ENCODE measurements around the gene MEAK7. TPM values are rescaled to one million over a fixed set of nuclear protein-coding genes. Genes with fewer than 3 reads are reported as not detected.

MEAK7 gene
- total and polyA plus RNA-seq, 2 donors (not counting 1 experiment from before 2014, with no cell fraction given): 17.3 to 23.4 TPM

DNA sequence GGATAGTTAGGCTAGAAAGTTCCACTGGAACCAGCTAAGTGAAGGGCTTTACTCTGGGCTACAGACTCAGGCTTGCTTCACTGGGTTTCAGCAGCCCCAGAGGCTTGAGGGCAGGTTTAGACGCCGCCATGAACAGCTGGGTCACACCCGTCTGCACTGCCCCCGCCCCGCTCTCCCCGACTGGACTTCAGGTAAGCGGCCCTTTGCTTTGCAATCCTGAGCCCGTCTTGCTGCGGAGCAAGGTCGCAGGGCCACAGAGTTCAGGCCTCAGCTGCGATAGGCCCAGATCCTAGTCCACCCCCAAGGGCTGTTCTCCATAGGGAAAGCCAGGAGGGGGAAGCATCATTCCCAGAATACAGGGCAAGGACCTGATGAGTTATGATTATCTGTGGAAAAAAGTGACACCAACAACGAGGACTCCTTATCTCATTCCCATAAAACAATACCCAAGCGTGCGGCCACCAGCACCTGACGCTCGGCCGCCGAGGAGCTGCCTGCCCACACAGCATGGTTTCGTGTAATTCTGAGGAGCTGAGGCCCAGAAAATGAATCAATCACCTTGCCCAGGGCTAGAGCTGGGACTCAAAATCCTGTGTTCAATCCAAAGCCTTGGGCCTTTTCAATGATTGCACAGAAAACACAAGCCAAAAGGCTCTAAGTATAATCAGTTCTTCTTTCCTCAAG, 20.4 kb downstream of the MEAK7 start:
- Histone ChIP-seq H3K4me2 (ENCODE audit: extremely low read depth, insufficient read depth, low read length) (no peak overlapping the region), H3K36me3 (ENCODE audit: control insufficient read depth, insufficient read depth, low read length) (peaks cover 22% of the 10 kb centered on the region), H2AFZ (ENCODE audit: low read length) (no peak overlapping the region), H3K4me1 (ENCODE audit: control insufficient read depth, extremely low read depth, insufficient read depth, low read length) (no peaks in the 10 kb centered on the region), H3K79me2 (ENCODE audit: control insufficient read depth, insufficient read depth, low read length) (no peaks in the 10 kb centered on the region), H3K9me3 (ENCODE audit: control insufficient read depth, insufficient read depth, low read depth, low read length) (no peaks in the 10 kb centered on the region), H4K20me1 (ENCODE audit: control insufficient read depth, extremely low read depth, insufficient read depth, low read length) (no peaks in the 10 kb centered on the region), H3K4me3 (replicated peaks in 1 of 4; ENCODE audit: control extremely low read depth in 1 of 4, insufficient read depth in 1 of 4, low read depth in 3 of 4, low read length in 4 of 4) (no peak overlapping the region), H3K27me3 (ENCODE audit: control insufficient read depth, insufficient read depth, low read length) (no peaks in the 10 kb centered on the region), H3K9ac (ENCODE audit: insufficient read depth, low read length) (no peak overlapping the region), H3K27ac (ENCODE audit: insufficient read depth, low read length) (no peak overlapping the region)
- TF ChIP-seq, protein P1, sequence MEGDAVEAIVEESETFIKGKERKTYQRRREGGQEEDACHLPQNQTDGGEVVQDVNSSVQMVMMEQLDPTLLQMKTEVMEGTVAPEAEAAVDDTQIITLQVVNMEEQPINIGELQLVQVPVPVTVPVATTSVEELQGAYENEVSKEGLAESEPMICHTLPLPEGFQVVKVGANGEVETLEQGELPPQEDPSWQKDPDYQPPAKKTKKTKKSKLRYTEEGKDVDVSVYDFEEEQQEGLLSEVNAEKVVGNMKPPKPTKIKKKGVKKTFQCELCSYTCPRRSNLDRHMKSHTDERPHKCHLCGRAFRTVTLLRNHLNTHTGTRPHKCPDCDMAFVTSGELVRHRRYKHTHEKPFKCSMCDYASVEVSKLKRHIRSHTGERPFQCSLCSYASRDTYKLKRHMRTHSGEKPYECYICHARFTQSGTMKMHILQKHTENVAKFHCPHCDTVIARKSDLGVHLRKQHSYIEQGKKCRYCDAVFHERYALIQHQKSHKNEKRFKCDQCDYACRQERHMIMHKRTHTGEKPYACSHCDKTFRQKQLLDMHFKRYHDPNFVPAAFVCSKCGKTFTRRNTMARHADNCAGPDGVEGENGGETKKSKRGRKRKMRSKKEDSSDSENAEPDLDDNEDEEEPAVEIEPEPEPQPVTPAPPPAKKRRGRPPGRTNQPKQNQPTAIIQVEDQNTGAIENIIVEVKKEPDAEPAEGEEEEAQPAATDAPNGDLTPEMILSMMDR (conservative IDR thresholded peaks at IDR 0.05 in 1 of 2, IDR thresholded peaks at IDR 0.05 in 1 of 2; ENCODE audit: low read depth in 1 of 2, low read length in 2 of 2): no peak
- no peak for TF ChIP-seq EZH2 (IDR thresholded peaks at IDR 0.05; ENCODE audit: low read length, missing control alignments)
- no peak for DNase-seq (ENCODE audit: low read depth in 2 of 2)

DNA sequence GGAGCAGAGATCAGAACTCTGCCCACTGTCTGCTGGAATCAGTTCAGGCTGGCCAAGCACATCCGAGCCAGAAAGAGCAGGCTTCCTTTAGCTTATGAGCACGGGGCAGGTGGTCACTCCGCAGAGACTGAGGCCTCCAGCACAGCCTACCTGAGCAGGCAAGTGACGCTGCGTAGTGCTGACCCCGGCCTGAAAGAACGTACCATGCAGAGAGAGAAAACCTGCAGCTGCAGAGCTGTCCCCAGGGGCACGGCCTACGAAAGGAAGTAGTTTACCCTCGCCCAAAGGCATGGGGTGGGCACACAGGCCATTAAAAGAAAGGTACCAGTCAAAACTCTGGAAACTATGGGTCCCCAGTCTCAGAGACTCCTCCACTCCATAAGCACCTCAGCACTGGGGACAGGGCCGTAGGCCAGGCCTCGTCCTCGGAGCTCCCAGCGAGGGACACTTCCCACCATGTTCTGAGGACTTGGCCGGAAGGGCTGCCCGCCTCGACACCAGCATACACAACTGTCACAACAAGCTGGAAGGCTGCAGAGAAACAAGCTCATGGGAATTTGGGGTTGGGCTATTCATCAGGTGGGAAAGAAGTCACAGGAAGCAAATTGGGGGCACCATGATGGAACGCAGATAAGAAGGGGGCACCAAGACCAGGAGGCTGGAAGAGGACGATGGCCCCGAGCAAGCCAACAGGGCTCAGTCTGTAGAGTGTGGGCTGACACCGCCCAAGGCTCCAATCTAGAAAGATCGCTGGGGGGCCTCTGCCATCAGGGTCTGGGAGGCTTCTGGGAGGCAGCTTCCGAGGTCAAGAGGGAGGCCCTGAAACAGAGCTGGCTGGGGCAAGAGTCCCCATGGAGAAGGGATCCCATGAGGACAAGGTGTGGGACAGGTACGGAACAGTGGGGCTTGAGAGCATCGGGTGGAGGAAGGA, 21.2 kb downstream of the MEAK7 start:
- no peak overlapping the region for H3K9ac ChIP-seq (ENCODE audit: insufficient read depth, low read length)
- no peak overlapping the region for H3K4me3 ChIP-seq (replicated peaks in 1 of 4; ENCODE audit: control extremely low read depth in 1 of 4, insufficient read depth in 1 of 4, low read depth in 3 of 4, low read length in 4 of 4)
- TF ChIP-seq, protein P1 (conservative IDR thresholded peaks at IDR 0.05 in 1 of 2, IDR thresholded peaks at IDR 0.05 in 1 of 2; ENCODE audit: low read depth in 1 of 2, low read length in 2 of 2): no peak
- no peak for TF ChIP-seq EZH2 (IDR thresholded peaks at IDR 0.05; ENCODE audit: low read length, missing control alignments)
- H3K4me2 ChIP-seq (ENCODE audit: extremely low read depth, insufficient read depth, low read length): no peak overlapping the region
- H3K27ac ChIP-seq (ENCODE audit: insufficient read depth, low read length): no peak overlapping the region
- H3K36me3 ChIP-seq (ENCODE audit: control insufficient read depth, insufficient read depth, low read length): peaks cover 22% of the 10 kb centered on the region
- no peaks in the 10 kb centered on the region for H3K9me3 ChIP-seq (ENCODE audit: control insufficient read depth, insufficient read depth, low read depth, low read length)
- H3K79me2 ChIP-seq (ENCODE audit: control insufficient read depth, insufficient read depth, low read length): no peaks in the 10 kb centered on the region
- H2AFZ ChIP-seq (ENCODE audit: low read length): no peak overlapping the region
- H3K27me3 ChIP-seq (ENCODE audit: control insufficient read depth, insufficient read depth, low read length): no peaks in the 10 kb centered on the region
- DNase-seq (ENCODE audit: low read depth in 2 of 2): no peak
- no peaks in the 10 kb centered on the region for H4K20me1 ChIP-seq (ENCODE audit: control insufficient read depth, extremely low read depth, insufficient read depth, low read length)
- H3K4me1 ChIP-seq (ENCODE audit: control insufficient read depth, extremely low read depth, insufficient read depth, low read length): no peaks in the 10 kb centered on the region

Data from fibroblast of lung (primary cell).